ENCODE data around the gene GTPBP10. TPM values are rescaled to one million over a fixed set of nuclear protein-coding genes. Genes with fewer than 3 reads are reported as not detected.

The GTPBP10 gene
- total and polyA plus RNA-seq, 2 of the 13 experiments (the other 11 are each of a cell fraction or from before 2014, with no cell fraction given): 13.3 to 38.7 TPM

DNA sequence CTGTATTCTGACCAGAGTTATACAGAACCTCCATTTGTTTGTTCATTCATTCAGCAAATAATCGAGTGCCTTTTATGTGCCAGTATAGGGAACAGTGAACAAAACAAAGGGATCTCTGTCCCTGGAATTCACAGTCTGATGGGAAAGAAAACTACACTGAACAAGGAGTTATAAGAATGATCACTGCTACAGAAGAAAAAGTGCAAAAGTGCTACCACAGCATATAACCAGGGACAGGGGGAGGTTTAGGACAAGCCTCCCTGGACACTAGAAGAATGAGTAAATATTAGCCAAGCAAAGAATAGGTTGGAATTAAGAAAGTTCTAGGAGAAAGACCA, 60.9 kb downstream of the GTPBP10 start:
- peak; percentile 74 for FAIRE-seq
- Histone ChIP-seq H3K36me3 (replicated peaks in 1 of 2; ENCODE audit: control insufficient read depth in 1 of 2, insufficient read depth in 2 of 2, low read length in 2 of 2) (peaks cover 5 to 14% of the 10 kb centered on the region in 2 experiments; a peak in 3 of 5 replicates), H4K20me1 (ENCODE audit: insufficient read depth, low read length) (no peaks in the 10 kb centered on the region), H3K9me3 (ENCODE audit: low read length) (no peaks in the 10 kb centered on the region), H3K4me2 (ENCODE audit: low read depth, low read length) (peak overlapping the region; percentile 62), H2AFZ (ENCODE audit: low read length) (no peak overlapping the region), H3K4me1 (ENCODE audit: insufficient read depth, low read length) (peaks cover 83% of the 10 kb centered on the region), H3K27me3 (ENCODE audit: control insufficient read depth in 1 of 2, insufficient read depth in 2 of 2, low read length in 2 of 2) (no peaks in the 10 kb centered on the region; a peak in 1 of 5 replicates), H3K9ac (ENCODE audit: insufficient read depth, low read depth, low read length) (peak overlapping the region; percentile 71), H3K4me3 (replicated peaks in 1 of 3; ENCODE audit: insufficient read depth in 1 of 3, low read depth in 2 of 3, low read length in 3 of 3) (peak overlapping the region in 1 of 3 experiments; percentile 34; a peak in 1 of 6 replicates), H3K79me2 (ENCODE audit: insufficient read depth, low read length) (peaks cover 56% of the 10 kb centered on the region), H3K27ac (ENCODE audit: extremely low read length, insufficient read depth, low read length) (peak overlapping the region; percentile 86)
- POLR2A ChIA-PET: interaction anchor here (1.6 kb wide), 1 partner anchor 234 kb away, joined by 3 read pairs; no protein-coding TSS in a partner anchor
- CTCF ChIA-PET (ENCODE audit: low intra/inter-chr PET ratio, low total read pairs): no interaction called here
- ATAC-seq: peak; percentile 57
- intact Hi-C loops (cut with micrococcal nuclease; ENCODE audit: unreplicated experiment) (loop anchor here (10.0 kb wide), 1 partner anchor 143 kb away; no protein-coding TSS in a partner anchor), in situ Hi-C loops (cut with HindIII; ENCODE audit: extremely low pct_ligation_motif_present, low pct_unique_long_range_greater_than_20kb) (loop anchor here (5.0 kb wide), 1 partner anchor 60 kb away; the partner anchor contains the start of gene GTPBP10)
- WGBS (ENCODE audit: low lambda C conversion rate): 0% methylated on average over 1 of the region's 1 CpG
- DNase-seq (ENCODE audit: low spot score): peak; percentile 87
- BruUV-seq (replicated peaks): TSS peak; percentile 16
- TF ChIP-seq, protein P1, sequence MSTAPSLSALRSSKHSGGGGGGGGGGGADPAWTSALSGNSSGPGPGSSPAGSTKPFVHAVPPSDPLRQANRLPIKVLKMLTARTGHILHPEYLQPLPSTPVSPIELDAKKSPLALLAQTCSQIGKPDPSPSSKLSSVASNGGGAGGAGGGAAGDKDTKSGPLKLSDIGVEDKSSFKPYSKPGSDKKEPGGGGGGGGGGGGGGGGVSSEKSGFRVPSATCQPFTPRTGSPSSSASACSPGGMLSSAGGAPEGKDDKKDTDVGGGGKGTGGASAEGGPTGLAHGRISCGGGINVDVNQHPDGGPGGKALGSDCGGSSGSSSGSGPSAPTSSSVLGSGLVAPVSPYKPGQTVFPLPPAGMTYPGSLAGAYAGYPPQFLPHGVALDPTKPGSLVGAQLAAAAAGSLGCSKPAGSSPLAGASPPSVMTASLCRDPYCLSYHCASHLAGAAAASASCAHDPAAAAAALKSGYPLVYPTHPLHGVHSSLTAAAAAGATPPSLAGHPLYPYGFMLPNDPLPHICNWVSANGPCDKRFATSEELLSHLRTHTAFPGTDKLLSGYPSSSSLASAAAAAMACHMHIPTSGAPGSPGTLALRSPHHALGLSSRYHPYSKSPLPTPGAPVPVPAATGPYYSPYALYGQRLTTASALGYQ (CRISPR knock-in tag; IDR thresholded peaks at IDR 0.05): 0 out of 2 replicates have a peak, but pooled peaks have one; percentile 7
- TF ChIP-seq MAFF (IDR thresholded peaks at IDR 0.05; ENCODE audit: low read depth, low read length): peak; percentile 78
- no peak for TF ChIP-seq SOX6 (IDR thresholded peaks at IDR 0.05)
- peak; percentile 55 for TF ChIP-seq SOX6 (CRISPR knock-in tag; IDR thresholded peaks at IDR 0.05)
- 0 out of 2 replicates have a peak, but pooled peaks have one; percentile 25 for TF ChIP-seq RXRB (CRISPR knock-in tag; IDR thresholded peaks at IDR 0.05; ENCODE audit: borderline replicate concordance)
- no peak for TF ChIP-seq ZNF441 (CRISPR knock-in tag; IDR thresholded peaks at IDR 0.05; ENCODE audit: borderline replicate concordance)
- TF ChIP-seq TCF7 (IDR thresholded peaks at IDR 0.05; ENCODE audit: low read depth): peak; percentile 35; the same call in 1 of the 2 replicates
- TF ChIP-seq GATAD2A (CRISPR knock-in tag; IDR thresholded peaks at IDR 0.05): peak; percentile 49; the same call in 1 of the 2 replicates
- TF ChIP-seq, protein P2, sequence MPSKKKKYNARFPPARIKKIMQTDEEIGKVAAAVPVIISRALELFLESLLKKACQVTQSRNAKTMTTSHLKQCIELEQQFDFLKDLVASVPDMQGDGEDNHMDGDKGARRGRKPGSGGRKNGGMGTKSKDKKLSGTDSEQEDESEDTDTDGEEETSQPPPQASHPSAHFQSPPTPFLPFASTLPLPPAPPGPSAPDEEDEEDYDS (CRISPR knock-in tag; IDR thresholded peaks at IDR 0.05): 0 out of 2 replicates have a peak, but pooled peaks have one; percentile 17
- TF ChIP-seq LCORL (IDR thresholded peaks at IDR 0.05): no peak
- TF ChIP-seq LCORL (CRISPR knock-in tag; IDR thresholded peaks at IDR 0.05): no peak
- TF ChIP-seq NFKB2 (CRISPR knock-in tag; IDR thresholded peaks at IDR 0.05; ENCODE audit: borderline replicate concordance): no peak
- TF ChIP-seq, protein P3, sequence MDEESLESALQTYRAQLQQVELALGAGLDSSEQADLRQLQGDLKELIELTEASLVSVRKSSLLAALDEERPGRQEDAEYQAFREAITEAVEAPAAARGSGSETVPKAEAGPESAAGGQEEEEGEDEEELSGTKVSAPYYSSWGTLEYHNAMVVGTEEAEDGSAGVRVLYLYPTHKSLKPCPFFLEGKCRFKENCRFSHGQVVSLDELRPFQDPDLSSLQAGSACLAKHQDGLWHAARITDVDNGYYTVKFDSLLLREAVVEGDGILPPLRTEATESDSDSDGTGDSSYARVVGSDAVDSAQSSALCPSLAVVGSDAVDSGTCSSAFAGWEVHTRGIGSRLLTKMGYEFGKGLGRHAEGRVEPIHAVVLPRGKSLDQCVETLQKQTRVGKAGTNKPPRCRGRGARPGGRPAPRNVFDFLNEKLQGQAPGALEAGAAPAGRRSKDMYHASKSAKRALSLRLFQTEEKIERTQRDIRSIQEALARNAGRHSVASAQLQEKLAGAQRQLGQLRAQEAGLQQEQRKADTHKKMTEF (CRISPR knock-in tag; IDR thresholded peaks at IDR 0.05): peak; percentile 8; the same call in 1 of the 2 replicates
- TF ChIP-seq ADNP (CRISPR knock-in tag; IDR thresholded peaks at IDR 0.05): no peak
- peak; percentile 77 to 86 for TF ChIP-seq MAFK (conservative IDR thresholded peaks at IDR 0.05 in 1 of 2, IDR thresholded peaks at IDR 0.05 in 1 of 2; ENCODE audit: low read length in 2 of 2)
- peak; percentile 43; the same call in 1 of the 2 replicates for TF ChIP-seq PHF21A (CRISPR knock-in tag; IDR thresholded peaks at IDR 0.05)
- TF ChIP-seq ZMYM4 (CRISPR knock-in tag; IDR thresholded peaks at IDR 0.05): 0 out of 2 replicates have a peak, but pooled peaks have one; percentile 26
- no peak for TF ChIP-seq SIN3A (IDR thresholded peaks at IDR 0.05; ENCODE audit: borderline replicate concordance, low read depth, low read length)
- TF ChIP-seq, protein P4, sequence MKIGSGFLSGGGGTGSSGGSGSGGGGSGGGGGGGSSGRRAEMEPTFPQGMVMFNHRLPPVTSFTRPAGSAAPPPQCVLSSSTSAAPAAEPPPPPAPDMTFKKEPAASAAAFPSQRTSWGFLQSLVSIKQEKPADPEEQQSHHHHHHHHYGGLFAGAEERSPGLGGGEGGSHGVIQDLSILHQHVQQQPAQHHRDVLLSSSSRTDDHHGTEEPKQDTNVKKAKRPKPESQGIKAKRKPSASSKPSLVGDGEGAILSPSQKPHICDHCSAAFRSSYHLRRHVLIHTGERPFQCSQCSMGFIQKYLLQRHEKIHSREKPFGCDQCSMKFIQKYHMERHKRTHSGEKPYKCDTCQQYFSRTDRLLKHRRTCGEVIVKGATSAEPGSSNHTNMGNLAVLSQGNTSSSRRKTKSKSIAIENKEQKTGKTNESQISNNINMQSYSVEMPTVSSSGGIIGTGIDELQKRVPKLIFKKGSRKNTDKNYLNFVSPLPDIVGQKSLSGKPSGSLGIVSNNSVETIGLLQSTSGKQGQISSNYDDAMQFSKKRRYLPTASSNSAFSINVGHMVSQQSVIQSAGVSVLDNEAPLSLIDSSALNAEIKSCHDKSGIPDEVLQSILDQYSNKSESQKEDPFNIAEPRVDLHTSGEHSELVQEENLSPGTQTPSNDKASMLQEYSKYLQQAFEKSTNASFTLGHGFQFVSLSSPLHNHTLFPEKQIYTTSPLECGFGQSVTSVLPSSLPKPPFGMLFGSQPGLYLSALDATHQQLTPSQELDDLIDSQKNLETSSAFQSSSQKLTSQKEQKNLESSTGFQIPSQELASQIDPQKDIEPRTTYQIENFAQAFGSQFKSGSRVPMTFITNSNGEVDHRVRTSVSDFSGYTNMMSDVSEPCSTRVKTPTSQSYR (CRISPR knock-in tag; IDR thresholded peaks at IDR 0.05; ENCODE audit: borderline replicate concordance): peak; percentile 22; the same call in 1 of the 2 replicates
- 0 out of 2 replicates have a peak, but pooled peaks have one; percentile 33 for TF ChIP-seq ZMYM2 (CRISPR knock-in tag; IDR thresholded peaks at IDR 0.05)
